K562 (cell line): ENCODE data around the gene BMPER. TPM values are rescaled to one million over a fixed set of nuclear protein-coding genes. Genes with fewer than 3 reads are reported as not detected.

Source experiments
- ATAC-seq: fragments of 200-7000 bp; cut with Tn5 transposase; 3 replicates; pipeline ENCODE4 v1.9.1; 2020; ENCODE audit warnings: moderate library complexity
- BruUV-seq: library from RNA; stranded (reverse); fragments of 400-500 nt; replicated peaks from 2 replicates; lab custom pipeline; 2021; lab: Mats Ljungman, UMichigan
- CTCF ChIA-PET: fragments of 300-600 bp; formaldehyde crosslinking; extraction: SDS; loops from one replicate; lab custom pipeline; 2021; ENCODE audit warnings: low intra/inter-chr PET ratio; lab: Yijun Ruan, JAX
- POLR2A ChIA-PET: fragments of 300-600, 350-650 bp; sonication (Branson Sonifier 250); formaldehyde crosslinking; extraction: SDS; loops from one replicate; lab custom pipeline; 2021; ENCODE audit warnings: antibody characterized with exemption, inconsistent platforms; lab: Yijun Ruan, JAX
- DNase-seq, 4 experiments: peaks; one replicate each; pipeline versions ENCODE4 v3.0.0 to v3.0.0-alpha.2; 2011 to 2018; ENCODE audit warnings: low spot score in 3 of 4, mixed read lengths in 3 of 4; ENCODE audit errors: extremely low read depth in 1 of 4
- FAIRE-seq: peaks from 2 replicates; lab custom pipeline; 2011; peaks lifted over from hg19 to GRCh38; lab: Jason Lieb, UNC
- H2AFZ ChIP-seq: 2 replicates; pipeline ENCODE4 v1.6.0; 2011; ENCODE audit warnings: low read depth, low read length, control low read depth, inconsistent platforms
- H3K27ac ChIP-seq: fragments of 200-600 bp; 3 replicates; pipeline ENCODE4 v1.8.0; 2011; ENCODE audit warnings: low read depth, mild to moderate bottlenecking, control low read depth, inconsistent platforms, low read length, moderate library complexity, mixed read lengths; ENCODE audit errors: extremely low read depth
- H3K27me3 ChIP-seq, 2 experiments: fragments of 300-600 bp in 1 of 2; 2 replicates in 1 of 2; 3 replicates in 1 of 2; pipeline versions ENCODE4 v1.6.0 to v1.8.0; 2011; ENCODE audit warnings: inconsistent platforms in 2 of 2, low read length in 2 of 2, mild to moderate bottlenecking in 1 of 2, mixed read lengths in 1 of 2, moderate library complexity in 1 of 2; ENCODE audit not compliant: control insufficient read depth in 2 of 2, insufficient read depth in 2 of 2
- H3K36me3 ChIP-seq: fragments of 300-600 bp; 3 replicates; pipeline ENCODE4 v1.8.0; 2011; ENCODE audit warnings: mild to moderate bottlenecking, low read length, inconsistent platforms; ENCODE audit not compliant: control insufficient read depth, insufficient read depth
- H3K4me1 ChIP-seq, 2 experiments: fragments of 200-600 bp in 1 of 2; replicated peaks in 1 of 2; 2 replicates in 1 of 2; 3 replicates in 1 of 2; pipeline versions ENCODE4 v1.5.1 to v1.8.0; 2011; ENCODE audit warnings: inconsistent platforms in 2 of 2, low read length in 2 of 2, mild to moderate bottlenecking in 1 of 2, mixed read lengths in 1 of 2, moderate library complexity in 1 of 2; ENCODE audit not compliant: control insufficient read depth in 2 of 2, insufficient read depth in 2 of 2
- H3K4me2 ChIP-seq: 2 replicates; pipeline ENCODE4 v1.6.1; 2011; ENCODE audit warnings: low read length, control low read depth, inconsistent platforms, mixed read lengths; ENCODE audit not compliant: insufficient read depth
- H3K4me3 ChIP-seq: fragments of 200-600 bp; sonication (generic), shearing (Covaris generic); 2 replicates; pipeline ENCODE4 v1.5.1; 2016; ENCODE audit warnings: control low read depth, inconsistent platforms
- H3K79me2 ChIP-seq: fragments of 200-600 bp; 3 replicates; pipeline ENCODE4 v1.8.0; 2011; ENCODE audit warnings: low read length, inconsistent platforms; ENCODE audit not compliant: control insufficient read depth, insufficient read depth
- H3K9ac ChIP-seq, 2 experiments: 2 replicates each; pipeline versions ENCODE4 v1.6.0 to v1.6.1; 2011; ENCODE audit warnings: low read depth in 2 of 2, low read length in 2 of 2, control low read depth in 1 of 2, inconsistent platforms in 1 of 2, mild to moderate bottlenecking in 1 of 2, mixed read lengths in 1 of 2; ENCODE audit not compliant: insufficient read depth in 1 of 2
- H3K9me1 ChIP-seq: one replicate; pipeline ENCODE4 v1.6.0; 2011; ENCODE audit warnings: inconsistent platforms, mild to moderate bottlenecking, low read length, moderate library complexity; ENCODE audit not compliant: control insufficient read depth, insufficient read depth
- H3K9me3 ChIP-seq: replicated peaks from 2 replicates; pipeline ENCODE4 v1.5.1; 2011; ENCODE audit warnings: low read depth, low read length, inconsistent platforms; ENCODE audit not compliant: control insufficient read depth, insufficient read depth
- H4K20me1 ChIP-seq: replicated peaks from 2 replicates; pipeline ENCODE4 v1.6.1; 2011; ENCODE audit warnings: low read length, inconsistent platforms, mixed read lengths; ENCODE audit not compliant: control insufficient read depth, insufficient read depth
- CBFA2T3 ChIP-seq: fragments of 450-650 bp; IDR thresholded peaks from 2 replicates; pipeline ENCODE4 v1.6.1; 2017
- CHD1 ChIP-seq: fragments of 200-600 bp; sonication (generic); IDR thresholded peaks from one replicate; pipeline ENCODE4 v1.6.1; 2012; ENCODE audit warnings: mild to moderate bottlenecking, moderate library complexity, low read length, inconsistent platforms
- COPS2 ChIP-seq: fragments of 450-650 bp; conservative IDR thresholded peaks from 2 replicates; pipeline ENCODE4 v1.6.1; 2016; ENCODE audit warnings: mild to moderate bottlenecking, moderate library complexity
- ETV5 ChIP-seq: sonication (generic); formaldehyde crosslinking; IDR thresholded peaks from 2 replicates; pipeline ENCODE4 v1.4.0; 2020; ENCODE audit warnings: low read depth, mild to moderate bottlenecking, missing genetic modification reagents
- HOXB6 ChIP-seq: fragments of 250-450 bp; sonication (Bioruptor Pico); IDR thresholded peaks from 2 replicates; pipeline ENCODE4 v1.5.1; 2022; ENCODE audit warnings: mild to moderate bottlenecking, borderline replicate concordance
- JUN ChIP-seq, 2 experiments: sonication (generic) in 1 of 2; formaldehyde crosslinking in 1 of 2; IDR thresholded peaks; 2 replicates each; pipeline versions ENCODE4 v1.6.1 to v1.8.0; 2012 to 2022; ENCODE audit warnings: borderline replicate concordance in 2 of 2, mild to moderate bottlenecking in 2 of 2, improper control_type of control experiment in 1 of 2, low read depth in 1 of 2, low read length in 1 of 2, missing genetic modification reagents in 1 of 2
- KLF13 ChIP-seq: fragments of 450-650 bp; IDR thresholded peaks from 2 replicates; pipeline ENCODE4 v1.6.1; 2016; ENCODE audit warnings: missing genetic modification characterization, low read depth, mild to moderate bottlenecking, missing compliant biosample characterization, moderate library complexity, borderline replicate concordance
- ZBED1 ChIP-seq: IDR thresholded peaks from 2 replicates; pipeline ENCODE4 v1.6.1; 2014
- ZKSCAN8 ChIP-seq: fragments of 200-800 bp; sonication (Bioruptor generic); IDR thresholded peaks from 2 replicates; pipeline ENCODE4 v1.6.1; 2016; ENCODE audit warnings: missing genetic modification characterization, missing compliant biosample characterization
- WGBS: fragments of 100-300 bp; shearing (Covaris generic); methylation state at CpG from one replicate; pipeline ENCODE4 v1.1.6; 2016; ENCODE audit warnings: low coverage, mixed read lengths; ENCODE audit not compliant: insufficient coverage; ENCODE audit errors: missing lambda C conversion rate; 5-methylcytosine and 5-hydroxymethylcytosine counted together
- in situ Hi-C: fragments of 300-500 bp; cut with MboI; formaldehyde crosslinking; loops from 4 replicates; pipeline ENCODE4 v1.15.0; 2018; ENCODE audit warnings: inconsistent platforms, mixed read lengths
- intact Hi-C: fragments of 100-400 bp; cut with micrococcal nuclease; formaldehyde crosslinking; loops from 2 replicates; pipeline ENCODE4 v1.14.2; 2022
- polyA plus RNA-seq, 8 experiments: library from polyadenylated mRNA; depleted of rRNA in 4 of 8; stranded (reverse) in 5 of 8; unstranded in 3 of 8; fragments of >200 nt; fragmentation: Nextera tagmentation in 2 of 8; fragmentation: Illumina TruSeq in 1 of 8; extraction: Ambion mirVana in 2 of 8; extraction: Trizol in 1 of 8; gene quantifications; 2 replicates each; pipeline versions ENCODE4 v1.2.1 to v1.2.3, GENCODE V29; 2011 to 2014; ENCODE audit warnings: inconsistent platforms in 1 of 8, missing spikeins in 1 of 8
- total RNA-seq, 7 experiments: library from RNA; depleted of rRNA in 6 of 7; stranded (reverse); fragments of >200 nt in 6 of 7; fragmentation: Illumina TruSeq in 2 of 7; extraction: Trizol in 2 of 7; gene quantifications; 2 replicates each; pipeline versions ENCODE4 v1.2.1 to v1.2.3, GENCODE V29; 2011 to 2021; ENCODE audit warnings: low replicate concordance in 1 of 7
- TF ChIP-seq, protein P1 (sequence below): sonication (generic); formaldehyde crosslinking; IDR thresholded peaks from 2 replicates; pipeline ENCODE4 v1.8.0; 2022; ENCODE audit warnings: mild to moderate bottlenecking, missing genetic modification reagents
- TF ChIP-seq, protein P2 (sequence below): sonication (generic); formaldehyde crosslinking; IDR thresholded peaks from 2 replicates; pipeline ENCODE4 v1.9.0; 2022; ENCODE audit warnings: mild to moderate bottlenecking, missing genetic modification reagents
- TF ChIP-seq, protein P3 (sequence below): fragments of 250-450 bp; sonication (Bioruptor Pico); IDR thresholded peaks from 2 replicates; pipeline ENCODE4 v1.8.0; 2022; ENCODE audit warnings: moderate library complexity, mild to moderate bottlenecking, inconsistent platforms

The BMPER gene
- total and polyA plus RNA-seq, 9 of the 15 experiments (the other 6 are each of a cell fraction or from before 2014, with no cell fraction given), result not detected

DNA sequence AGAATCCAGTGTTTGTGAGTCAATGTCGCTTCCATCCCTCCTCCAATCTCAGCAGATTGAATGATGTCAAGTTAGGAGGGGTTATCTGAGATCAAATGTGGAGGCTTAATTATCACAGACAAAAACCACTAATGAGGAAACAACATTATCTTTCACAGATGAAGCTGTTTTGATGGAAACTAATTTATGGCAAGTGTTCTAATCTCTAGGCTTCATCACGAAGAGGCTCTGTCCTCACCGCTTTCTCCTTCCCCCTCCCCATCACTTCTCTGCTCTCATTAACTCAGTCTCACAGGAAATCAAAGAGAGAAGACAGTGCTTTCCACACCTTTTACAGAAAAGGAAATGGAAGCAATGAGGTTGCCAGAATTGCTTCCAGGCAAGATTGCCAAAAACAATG lies 283.7 kb downstream of the BMPER start:
- DNase-seq (no peak), FAIRE-seq (no peak), ATAC-seq (no peak)
- TF ChIP-seq JUN (IDR thresholded peaks at IDR 0.05; ENCODE audit: borderline replicate concordance, low read depth, low read length) (no peak), JUN (CRISPR knock-in tag; IDR thresholded peaks at IDR 0.05; ENCODE audit: borderline replicate concordance) (no peak)
- Histone ChIP-seq H3K4me2 (no peak overlapping the region), H3K79me2 (no peaks in the 10 kb centered on the region), H4K20me1 (no peaks in the 10 kb centered on the region), H3K9ac (no peak overlapping the region), H3K9me1 (no peaks in the 10 kb centered on the region), H3K9me3 (no peaks in the 10 kb centered on the region; the same call in 1 of the 2 replicates), H3K36me3 (no peaks in the 10 kb centered on the region), H3K4me1 (no peaks in the 10 kb centered on the region), H3K27ac (no peak overlapping the region), H3K4me3 (no peak overlapping the region), H2AFZ (no peak overlapping the region), H3K27me3 (no peaks in the 10 kb centered on the region)
- POLR2A ChIA-PET, result no interaction called here
- CTCF ChIA-PET, result no interaction called here
- no TSS peak for BruUV-seq
- intact Hi-C loops, result no loop called here
- in situ Hi-C loops, result no loop called here
- WGBS, result 2% methylated on average over 3 of the region's 3 CpGs

DNA sequence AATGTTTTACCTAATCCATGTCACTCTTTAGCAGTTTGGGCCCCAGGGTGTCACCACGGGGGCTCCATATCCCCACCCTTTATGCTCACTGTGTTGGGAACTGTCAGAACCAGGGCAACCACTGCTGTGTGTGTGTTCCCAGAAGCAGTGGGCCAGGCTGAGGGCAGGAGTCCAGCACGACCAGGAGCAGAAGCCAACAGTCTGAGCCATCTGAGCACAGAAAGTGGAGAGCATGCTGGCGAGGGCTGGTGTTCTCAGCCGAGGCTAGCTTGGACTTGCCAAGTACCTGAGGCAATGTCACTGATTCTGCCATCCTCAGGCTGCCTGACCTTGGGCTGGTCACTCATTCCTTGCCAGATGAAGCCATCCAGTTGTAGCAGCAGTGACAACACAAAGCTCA lies 285.0 kb downstream of the BMPER start:
- CTCF ChIA-PET, result no interaction called here
- in situ Hi-C loops (no loop called here), intact Hi-C loops (no loop called here)
- no peak for FAIRE-seq
- no peak overlapping the region for H3K27ac ChIP-seq
- no peaks in the 10 kb centered on the region for H3K36me3 ChIP-seq
- no peak for DNase-seq
- no peaks in the 10 kb centered on the region for H4K20me1 ChIP-seq
- no peak overlapping the region for H3K4me2 ChIP-seq
- H3K4me3 ChIP-seq, result no peak overlapping the region
- no peak overlapping the region for H3K9ac ChIP-seq
- no TSS peak for BruUV-seq
- H3K4me1 ChIP-seq, result no peaks in the 10 kb centered on the region
- H3K79me2 ChIP-seq, result no peaks in the 10 kb centered on the region
- no peak overlapping the region for H2AFZ ChIP-seq
- POLR2A ChIA-PET, result no interaction called here
- no peak for ATAC-seq
- H3K9me3 ChIP-seq, result no peaks in the 10 kb centered on the region; the same call in 1 of the 2 replicates
- WGBS, result 0% methylated on average over 4 of the region's 4 CpGs
- no peaks in the 10 kb centered on the region for H3K27me3 ChIP-seq
- H3K9me1 ChIP-seq, result no peaks in the 10 kb centered on the region
- TF ChIP-seq CBFA2T3 (no peak), ZKSCAN8 (CRISPR knock-in tag) (no peak), ETV5 (CRISPR knock-in tag) (no peak), KLF13 (tag) (no peak), COPS2 (no peak), CHD1 (no peak), ZBED1 (no peak), HOXB6 (no peak)
- TF ChIP-seq, protein P1, sequence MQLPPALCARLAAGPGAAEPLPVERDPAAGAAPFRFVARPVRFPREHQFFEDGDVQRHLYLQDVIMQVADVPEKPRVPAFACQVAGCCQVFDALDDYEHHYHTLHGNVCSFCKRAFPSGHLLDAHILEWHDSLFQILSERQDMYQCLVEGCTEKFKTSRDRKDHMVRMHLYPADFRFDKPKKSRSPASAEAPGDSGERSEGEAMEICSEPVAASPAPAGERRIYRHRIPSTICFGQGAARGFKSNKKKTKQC (CRISPR knock-in tag), result no peak
- TF ChIP-seq, protein P2, sequence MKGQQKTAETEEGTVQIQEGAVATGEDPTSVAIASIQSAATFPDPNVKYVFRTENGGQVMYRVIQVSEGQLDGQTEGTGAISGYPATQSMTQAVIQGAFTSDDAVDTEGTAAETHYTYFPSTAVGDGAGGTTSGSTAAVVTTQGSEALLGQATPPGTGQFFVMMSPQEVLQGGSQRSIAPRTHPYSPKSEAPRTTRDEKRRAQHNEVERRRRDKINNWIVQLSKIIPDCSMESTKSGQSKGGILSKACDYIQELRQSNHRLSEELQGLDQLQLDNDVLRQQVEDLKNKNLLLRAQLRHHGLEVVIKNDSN (CRISPR knock-in tag), result no peak
- TF ChIP-seq, protein P3, sequence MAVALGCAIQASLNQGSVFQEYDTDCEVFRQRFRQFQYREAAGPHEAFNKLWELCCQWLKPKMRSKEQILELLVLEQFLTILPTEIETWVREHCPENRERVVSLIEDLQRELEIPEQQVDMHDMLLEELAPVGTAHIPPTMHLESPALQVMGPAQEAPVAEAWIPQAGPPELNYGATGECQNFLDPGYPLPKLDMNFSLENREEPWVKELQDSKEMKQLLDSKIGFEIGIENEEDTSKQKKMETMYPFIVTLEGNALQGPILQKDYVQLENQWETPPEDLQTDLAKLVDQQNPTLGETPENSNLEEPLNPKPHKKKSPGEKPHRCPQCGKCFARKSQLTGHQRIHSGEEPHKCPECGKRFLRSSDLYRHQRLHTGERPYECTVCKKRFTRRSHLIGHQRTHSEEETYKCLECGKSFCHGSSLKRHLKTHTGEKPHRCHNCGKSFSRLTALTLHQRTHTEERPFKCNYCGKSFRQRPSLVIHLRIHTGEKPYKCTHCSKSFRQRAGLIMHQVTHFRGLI (CRISPR knock-in tag), result no peak
